GM10248 (cell line): ENCODE results near the gene TSTD1.
"Not testable (repeated sequence)": the region's sequence is repeated elsewhere in the genome, so short reads cannot be mapped to it uniquely, and the experiment has no call there.

Experiments used
- CTCF ChIA-PET: fragments of 300-600 bp; sonication (Branson Sonifier 250); formaldehyde crosslinking; extraction: SDS; loops from one replicate; lab custom pipeline; 2021; ENCODE audit warnings: antibody characterized with exemption; lab: Yijun Ruan, JAX
- POLR2A ChIA-PET: fragments of 350-650 bp; sonication (Branson Sonifier 250); formaldehyde crosslinking; extraction: SDS; loops from one replicate; lab custom pipeline; 2020; ENCODE audit warnings: antibody characterized with exemption; lab: Yijun Ruan, JAX
- DNase-seq: peaks from one replicate; pipeline ENCODE4 v3.0.0; 2012; ENCODE audit errors: extremely low spot score
- CTCF ChIP-seq: IDR thresholded peaks from 2 replicates; pipeline ENCODE4 v1.5.1; 2012; ENCODE audit warnings: mild to moderate bottlenecking, low read depth; ENCODE audit errors: extremely low read depth, missing control alignments, control extremely low read depth

The TSTD1 gene

GRCh38 chr1:161021165-161021969 lies 17.4 kb downstream of the TSTD1 start:
- ChIA-PET CTCF (interaction anchor here (0.5 to 1.9 kb wide), 13 partner anchors 10 to 216 kb away, joined by 3 to 11 read pairs (median 4); partner anchors contain the start of gene TSTD1), POLR2A (interaction anchor here (0.6 to 2.3 kb wide), 8 partner anchors 11 to 344 kb away, joined by 3 to 13 read pairs (median 4); partner anchors contain the start of genes TSTD1 and USF1)
- peak; percentile 96 for DNase-seq
- no peak for TF ChIP-seq CTCF

GRCh38 chr1:161020509-161021164 lies 18.1 kb downstream of the TSTD1 start, which contains the start of gene F11R:
Gene F11R, minus strand, starts transcription at chr1:161021152. Its CDS starts 79 bp downstream, at chr1:161021073.
- POLR2A ChIA-PET, result interaction anchor here (0.5 to 2.3 kb wide), 11 partner anchors 11 to 343 kb away, joined by 3 to 13 read pairs (median 4); partner anchors contain the start of genes TSTD1 and USF1
- DNase-seq, result peak; percentile 62
- CTCF ChIA-PET, result interaction anchor here (0.8 to 1.9 kb wide), 11 partner anchors 10 to 114 kb away, joined by 3 to 11 read pairs (median 4); partner anchors contain the start of gene TSTD1
- TF ChIP-seq CTCF, result no peak

- TF ChIP-seq CTCF, result no peak
- CTCF ChIA-PET, result interaction anchor here (0.9 to 1.9 kb wide), 8 partner anchors 11 to 293 kb away, joined by 3 to 11 read pairs (median 4); no protein-coding TSS in a partner anchor
- no peak for DNase-seq
- POLR2A ChIA-PET, result interaction anchor here (0.5 to 2.3 kb wide), 5 partner anchors 10 to 295 kb away, joined by 3 to 13 read pairs (median 4); partner anchors contain the start of genes TSTD1 and USF1
These were observed 18.8 kb downstream of the TSTD1 start for GRCh38 chr1:161019751-161020495.

- ChIA-PET CTCF (interaction anchor here (0.9 to 2.2 kb wide), 6 partner anchors 8 to 292 kb away, joined by 3 to 9 read pairs (median 4); no protein-coding TSS in a partner anchor), POLR2A (interaction anchor here (0.6 to 0.7 kb wide), 2 partner anchors 21 to 85 kb away, joined by 4 to 5 read pairs; no protein-coding TSS in a partner anchor)
These were observed 19.6 kb downstream of the TSTD1 start for GRCh38 chr1:161019111-161019660.

GRCh38 chr1:161018631-161018930 lies 20.2 kb downstream of the TSTD1 start:
- ChIA-PET CTCF (interaction anchor here (0.9 to 2.2 kb wide), 7 partner anchors 9 to 139 kb away, joined by 3 to 9 read pairs (median 3); no protein-coding TSS in a partner anchor), POLR2A (no interaction called here)
- TF ChIP-seq CTCF, result no peak
- no peak for DNase-seq

More at GRCh38 chr1:161019111-161019660, 19.6 kb downstream of the TSTD1 start:
- not testable (repeated sequence) for DNase-seq
